Kidney (tissue), 14 donors: ENCODE results near the gene LYRM7. TPM values are rescaled to one million over a fixed set of nuclear protein-coding genes. Genes with fewer than 3 reads are reported as not detected.

Source experiments
- DNase-seq, 5 donors: peaks; one replicate each; pipeline ENCODE4 v3.0.0-alpha.2; 2013 to 2020
- FAIRE-seq: peaks from 2 replicates; lab custom pipeline; 2012; peaks lifted over from hg19 to GRCh38; lab: Jason Lieb, UNC
- H3K27ac ChIP-seq, 2 donors: one replicate each; pipeline ENCODE4 v1.7.0; 2013; ENCODE audit warnings: low read depth in 2 of 2, low read length in 2 of 2, inconsistent platforms in 1 of 2
- H3K27me3 ChIP-seq: one replicate; pipeline ENCODE4 v1.7.1; 2013; ENCODE audit warnings: low read length, inconsistent platforms; ENCODE audit not compliant: control insufficient read depth, insufficient read depth
- H3K36me3 ChIP-seq, 3 donors: one replicate each; pipeline versions ENCODE4 v1.7.0 to v1.7.1; 2013; ENCODE audit warnings: low read length in 3 of 3, control low read depth in 1 of 3, inconsistent platforms in 1 of 3; ENCODE audit not compliant: insufficient read depth in 3 of 3, control insufficient read depth in 2 of 3
- H3K4me1 ChIP-seq, 3 donors: one replicate each; pipeline versions ENCODE4 v1.7.0 to v1.7.1; 2013; ENCODE audit warnings: low read length in 3 of 3, inconsistent platforms in 1 of 3, low read depth in 1 of 3; ENCODE audit not compliant: control insufficient read depth in 2 of 3, insufficient read depth in 2 of 3
- H3K4me3 ChIP-seq, 3 donors: one replicate each; pipeline versions ENCODE4 v1.7.0 to v1.8.1; 2013; ENCODE audit warnings: low read length in 3 of 3, control low read depth in 1 of 3, inconsistent platforms in 1 of 3
- H3K9ac ChIP-seq, 3 donors: one replicate each; pipeline versions ENCODE4 v1.7.0 to v1.7.1; 2013; ENCODE audit warnings: low read length in 3 of 3, control low read depth in 1 of 3, inconsistent platforms in 1 of 3
- H3K9me3 ChIP-seq, 3 donors: one replicate each; pipeline versions ENCODE4 v1.7.0 to v1.7.1; 2013; ENCODE audit warnings: low read length in 3 of 3, control low read depth in 1 of 3, inconsistent platforms in 1 of 3; ENCODE audit not compliant: control insufficient read depth in 2 of 3, insufficient read depth in 1 of 3
- CTCF ChIP-seq: IDR thresholded peaks from 3 replicates; pipeline ENCODE4 v1.5.1; 2012; ENCODE audit warnings: mild to moderate bottlenecking, moderate library complexity, borderline replicate concordance; ENCODE audit not compliant: insufficient read depth; ENCODE audit errors: extremely low read depth
- intact Hi-C: fragments of 100-400 bp; cut with DNase I; formaldehyde crosslinking; loops from one replicate; pipeline ENCODE4 v1.11.1; 2022
- polyA plus RNA-seq: library from polyadenylated mRNA; stranded (reverse); fragments of 350-450 nt; fragmentation: Illumina TruSeq; extraction: RNeasy Lipid Tissue Mini Kit (QIAGEN cat#74804); gene quantifications from one replicate; pipeline ENCODE4 v1.2.3, GENCODE V29; 2014; ENCODE audit warnings: low read depth, low replicate concordance; ENCODE audit not compliant: insufficient read depth
- total RNA-seq: library from RNA; stranded (reverse); fragmentation: NEBNext Ultra II Directional; extraction: Animal tissue kit (Norgen Biotek cat#: 25700); gene quantifications from one replicate; pipeline ENCODE4 v1.2.1, GENCODE V29; 2021
- donor health status: control.
- donor health status: control.
- donor health status: control.
- donor health status: control.
- donor health status: control.
- donor health status: DM: yes; HTN: yes; CAD: no.
- donor health status: Normal renal cell carcinoma (clear cell type).

The LYRM7 gene
- total and polyA plus RNA-seq, 2 donors from 2014 or later, result 5.4 to 7.2 TPM

GRCh38 chr5:131139321-131139720, 31.4 kb upstream of the LYRM7 start:
- Histone ChIP-seq H3K36me3 (no peaks in the 10 kb centered on the region), H3K9me3 (no peaks in the 10 kb centered on the region), H3K27me3 (no peaks in the 10 kb centered on the region), H3K27ac (no peak overlapping the region), H3K9ac (no peak overlapping the region), H3K4me1 (no peaks in the 10 kb centered on the region), H3K4me3 (no peak overlapping the region)
- DNase-seq, result no peak
- no peak for TF ChIP-seq CTCF
- intact Hi-C loops, result no loop called here
- no peak for FAIRE-seq

- no peak overlapping the region for H3K9ac ChIP-seq
- no peaks in the 10 kb centered on the region for H3K9me3 ChIP-seq
- intact Hi-C loops, result no loop called here
- no peaks in the 10 kb centered on the region for H3K27me3 ChIP-seq
- FAIRE-seq, result no peak
- H3K36me3 ChIP-seq, result no peaks in the 10 kb centered on the region
- DNase-seq, result no peak
- no peak overlapping the region for H3K27ac ChIP-seq
- H3K4me3 ChIP-seq, result no peak overlapping the region
- no peaks in the 10 kb centered on the region for H3K4me1 ChIP-seq
- no peak for TF ChIP-seq CTCF
These were observed 27.6 kb upstream of the LYRM7 start for GRCh38 chr5:131142970-131143617.

GRCh38 chr5:131147258-131147657, 23.5 kb upstream of the LYRM7 start:
- no peaks in the 10 kb centered on the region for H3K4me1 ChIP-seq
- intact Hi-C loops, result no loop called here
- H3K36me3 ChIP-seq, result no peaks in the 10 kb centered on the region
- no peak for FAIRE-seq
- H3K4me3 ChIP-seq, result no peak overlapping the region
- H3K27ac ChIP-seq, result no peak overlapping the region
- no peak for DNase-seq
- no peak overlapping the region for H3K9ac ChIP-seq
- H3K27me3 ChIP-seq, result no peaks in the 10 kb centered on the region
- TF ChIP-seq CTCF, result no peak
- no peaks in the 10 kb centered on the region for H3K9me3 ChIP-seq

- Histone ChIP-seq H3K9ac (no peak overlapping the region), H3K9me3 (no peaks in the 10 kb centered on the region), H3K4me1 (no peaks in the 10 kb centered on the region), H3K27me3 (no peaks in the 10 kb centered on the region), H3K4me3 (no peak overlapping the region), H3K36me3 (no peaks in the 10 kb centered on the region), H3K27ac (no peak overlapping the region)
- DNase-seq, result no peak
- no peak for FAIRE-seq
- TF ChIP-seq CTCF, result no peak
- intact Hi-C loops, result no loop called here
These were observed 21.9 kb upstream of the LYRM7 start for GRCh38 chr5:131148835-131149234.
